Heart right ventricle (tissue), 16 donors: ENCODE results near the gene ZNF205. TPM values are rescaled to one million over a fixed set of nuclear protein-coding genes. Genes with fewer than 3 reads are reported as not detected.
"Not testable (repeated sequence)": the region's sequence is repeated elsewhere in the genome, so short reads cannot be mapped to it uniquely, and the experiment has no call there.

Experiments used
- ATAC-seq, 8 donors: fragments of 200-7000 bp; cut with Tn5 transposase; one replicate each; pipeline ENCODE4 v1.9.1; 2020; ENCODE audit warnings: mild to moderate bottlenecking in 8 of 8, moderate library complexity in 8 of 8, moderate number of reproducible peaks in 1 of 8
- DNase-seq, 2 donors: peaks; one replicate each; pipeline ENCODE4 v3.0.0-alpha.2; 2020
- H3K27ac ChIP-seq, 10 donors: fragments of 200-600 bp; sonication (generic) in 2 of 10; one replicate each; pipeline versions ENCODE4 v1.5.0 to v1.8.0; 2020 to 2022; ENCODE audit warnings: mild to moderate bottlenecking in 3 of 10
- H3K27me3 ChIP-seq, 7 donors: fragments of 200-600 bp; one replicate each; pipeline ENCODE4 v1.8.0; 2021 to 2022; ENCODE audit warnings: mild to moderate bottlenecking in 2 of 7
- H3K36me3 ChIP-seq, 9 donors: fragments of 200-600 bp; sonication (generic) in 1 of 9; one replicate each; pipeline versions ENCODE4 v1.5.0 to v1.8.0; 2020 to 2022; ENCODE audit warnings: mild to moderate bottlenecking in 2 of 9
- H3K4me1 ChIP-seq, 9 donors: fragments of 200-600 bp; sonication (generic) in 1 of 9; one replicate each; pipeline versions ENCODE4 v1.5.0 to v1.8.0; 2020 to 2022; ENCODE audit warnings: mild to moderate bottlenecking in 4 of 9
- H3K4me3 ChIP-seq, 10 donors: fragments of 200-600 bp; sonication (generic) in 2 of 10; one replicate each; pipeline versions ENCODE4 v1.5.0 to v1.8.0; 2020 to 2022; ENCODE audit warnings: mild to moderate bottlenecking in 7 of 10, moderate library complexity in 2 of 10
- H3K9me3 ChIP-seq, 11 donors: fragments of 200-600 bp in 10 of 11; sonication (generic) in 2 of 11; one replicate each; pipeline versions ENCODE4 v1.5.0 to v1.8.0; 2013 to 2022; ENCODE audit warnings: mild to moderate bottlenecking in 2 of 11, control low read depth in 1 of 11, moderate library complexity in 1 of 11
- WGBS, 2 donors: extraction: QIAGEN DNeasy Blood & Tissue Kit; methylation state at CpG; one replicate each; pipeline ENCODE4 v1.1.7; 2013; ENCODE audit warnings: inconsistent platforms in 1 of 2; 5-methylcytosine and 5-hydroxymethylcytosine counted together
- intact Hi-C, 10 donors: fragments of 100-400 bp; cut with DNase I; formaldehyde crosslinking; loops; one replicate each; pipeline versions ENCODE4 v1.11.1 to v1.14.2; 2022
- polyA plus RNA-seq, 2 donors: library from polyadenylated mRNA; stranded (reverse); fragments of 200-250 nt; gene quantifications; one replicate each; pipeline ENCODE4 v1.2.3, GENCODE V29; 2013
- total RNA-seq, 10 donors: library from RNA; stranded (reverse); fragmentation: NEBNext Ultra II Directional in 3 of 10; extraction: Animal tissue kit (Norgen Biotek cat#: 25700) in 3 of 10; gene quantifications; one replicate each; pipeline versions ENCODE4 v1.2.1 to v1.2.4, GENCODE V29; 2021 to 2023
- TF ChIP-seq, protein P1 (sequence below), 9 donors: fragments of 200-600 bp; sonication (generic) in 2 of 9; IDR thresholded peaks; one replicate each; pipeline versions ENCODE4 v1.5.0 to v1.8.0; 2021 to 2022; ENCODE audit warnings: antibody characterized with exemption in 9 of 9, mild to moderate bottlenecking in 5 of 9, moderate library complexity in 1 of 9
- donor health status: Arrhythmogenic right ventricular cardiomyopathy.
- donor health status: ischemic (EF 13 %, LVEDD 7.1; RV severe dilation, severe dysfunction).
- donor health status: healthy with polysubstance abuse.
- donor health status: DM: no; HTN: yes; CAD: no.
- donor health status: DM: no; HTN: no; CAD: no.
- donor health status: ischemic (EF 25% LVEDD 6.9; RV normal size, moderate dysfunction).
- donor health status: ischemic (EF 25% LVEDD 5.7; RV mildly dilated, moderate dysfunction).
- donor health status: healthy.
- donor health status: DM: yes; HTN: yes; CAD: no.
- donor health status: Ischemic cardiomyopathy.
- donor health status: ischemic (EF 35%, LVEDD 5.7; RV mildly dilated, moderate dysfunction).
- donor health status: nonischemic (EF 11% LVEDD 7.7; RV severe dilation, severe dysfunction).
- donor health status: DM: yes; HTN: yes; CAD: no.
- donor health status: PGD.
- donor health status: ischemic (EF 29% LVEDD 5.4; RV normal size, mild dysfunction).
- donor health status: nonischemic (EF 23%, LVEDD 6.1; RV moderate dilation, normal function).

ZNF205 gene
- total and polyA plus RNA-seq, 12 donors, result 5.8 to 26.9 (median 8.0) TPM

GRCh38 chr16:3070608-3071111 is 41.7 kb upstream of the ZNF205 start:
- Histone ChIP-seq H3K27ac (peak overlapping the region in 1 of 10 donors; percentile 26), H3K36me3 (peaks cover 0 to 26% (median 0%) of the 10 kb centered on the region in 9 donors), H3K4me3 (no peak overlapping the region), H3K27me3 (no peaks in the 10 kb centered on the region), H3K9me3 (no peaks in the 10 kb centered on the region), H3K4me1 (peaks cover 0 to 32% (median 9%) of the 10 kb centered on the region in 9 donors)
- intact Hi-C loops, result no loop called here
- WGBS, 2 donors, result 87 to 90% methylated on average over 9 of the region's 9 CpGs
- no peak for ATAC-seq
- DNase-seq, result no peak
- TF ChIP-seq, protein P1, sequence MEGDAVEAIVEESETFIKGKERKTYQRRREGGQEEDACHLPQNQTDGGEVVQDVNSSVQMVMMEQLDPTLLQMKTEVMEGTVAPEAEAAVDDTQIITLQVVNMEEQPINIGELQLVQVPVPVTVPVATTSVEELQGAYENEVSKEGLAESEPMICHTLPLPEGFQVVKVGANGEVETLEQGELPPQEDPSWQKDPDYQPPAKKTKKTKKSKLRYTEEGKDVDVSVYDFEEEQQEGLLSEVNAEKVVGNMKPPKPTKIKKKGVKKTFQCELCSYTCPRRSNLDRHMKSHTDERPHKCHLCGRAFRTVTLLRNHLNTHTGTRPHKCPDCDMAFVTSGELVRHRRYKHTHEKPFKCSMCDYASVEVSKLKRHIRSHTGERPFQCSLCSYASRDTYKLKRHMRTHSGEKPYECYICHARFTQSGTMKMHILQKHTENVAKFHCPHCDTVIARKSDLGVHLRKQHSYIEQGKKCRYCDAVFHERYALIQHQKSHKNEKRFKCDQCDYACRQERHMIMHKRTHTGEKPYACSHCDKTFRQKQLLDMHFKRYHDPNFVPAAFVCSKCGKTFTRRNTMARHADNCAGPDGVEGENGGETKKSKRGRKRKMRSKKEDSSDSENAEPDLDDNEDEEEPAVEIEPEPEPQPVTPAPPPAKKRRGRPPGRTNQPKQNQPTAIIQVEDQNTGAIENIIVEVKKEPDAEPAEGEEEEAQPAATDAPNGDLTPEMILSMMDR (IDR thresholded peaks at IDR 0.05), result no peak

DNA sequence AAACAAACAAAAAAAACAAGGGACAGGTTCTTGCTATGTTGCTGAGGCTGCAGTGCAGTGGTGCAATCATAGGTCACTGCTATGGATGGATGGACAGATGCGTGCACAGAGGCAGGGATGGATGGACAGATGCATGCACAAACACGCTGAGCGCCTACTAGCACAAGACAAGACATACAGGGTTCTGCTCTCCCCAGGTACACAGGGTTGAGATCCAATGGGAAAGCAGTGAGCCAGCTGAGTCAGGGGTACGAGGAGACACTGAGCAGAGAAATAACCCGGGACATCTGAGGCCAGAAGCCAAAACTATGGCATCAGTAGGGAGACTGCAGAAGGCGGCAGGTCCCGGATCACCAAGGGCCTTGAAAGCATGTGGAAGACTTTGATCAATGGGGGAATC is 40.7 kb upstream of the ZNF205 start:
- WGBS, 2 donors, result 86 to 90% methylated on average over 7 of the region's 7 CpGs
- intact Hi-C loops, result no loop called here
- Histone ChIP-seq H3K4me1 (peaks cover 0 to 33% (median 9%) of the 10 kb centered on the region in 9 donors), H3K9me3 (no peaks in the 10 kb centered on the region), H3K27me3 (no peaks in the 10 kb centered on the region), H3K27ac (peak overlapping the region in 1 of 10 donors; percentile 20), H3K4me3 (no peak overlapping the region), H3K36me3 (peaks cover 0 to 26% (median 0%) of the 10 kb centered on the region in 9 donors)
- TF ChIP-seq, protein P1 (IDR thresholded peaks at IDR 0.05), result no peak
- no peak for DNase-seq
- ATAC-seq, result no peak

GRCh38 chr16:3072148-3072547 is 40.2 kb upstream of the ZNF205 start:
- intact Hi-C loops, H3K9me3 ChIP-seq, H3K4me3 ChIP-seq, H3K27ac ChIP-seq, DNase-seq, H3K27me3 ChIP-seq: not testable (repeated sequence)
- 71 to 73% methylated on average over 3 of the region's 4 CpGs for WGBS, 2 donors
- Histone ChIP-seq H3K4me1 (peaks cover 0 to 33% (median 9%) of the 10 kb centered on the region in 9 donors), H3K36me3 (peaks cover 0 to 30% (median 0%) of the 10 kb centered on the region in 9 donors)
- peak in 1 of 8 donors; percentile 15 for ATAC-seq

GRCh38 chr16:3072576-3073263 is 39.7 kb upstream of the ZNF205 start:
- TF ChIP-seq, protein P1 (IDR thresholded peaks at IDR 0.05), result peak in 2 of 9 donors; percentile 14 to 30
- H3K27me3 ChIP-seq, H3K9me3 ChIP-seq, intact Hi-C loops, H3K4me3 ChIP-seq, DNase-seq: not testable (repeated sequence)
- peaks cover 0 to 28% (median 5%) of the 10 kb centered on the region in 9 donors for H3K4me1 ChIP-seq
- H3K27ac ChIP-seq, result peak overlapping the region in 1 of 10 donors; percentile 87
- peak in 3 of 8 donors; percentile 2 to 38 (median 35) for ATAC-seq
- peaks cover 0 to 30% (median 4%) of the 10 kb centered on the region in 9 donors for H3K36me3 ChIP-seq
- 55 to 66% methylated on average over 14 to 15 of the region's 18 CpGs for WGBS, 2 donors

GRCh38 chr16:3073448-3073847 is 38.9 kb upstream of the ZNF205 start:
- DNase-seq, result no peak
- TF ChIP-seq, protein P1 (IDR thresholded peaks at IDR 0.05), result no peak
- Histone ChIP-seq H3K4me1 (peaks cover 0 to 21% (median 2%) of the 10 kb centered on the region in 9 donors), H3K36me3 (peaks cover 0 to 30% (median 4%) of the 10 kb centered on the region in 9 donors), H3K9me3 (no peaks in the 10 kb centered on the region), H3K27ac (peak overlapping the region in 1 of 10 donors; percentile 87), H3K27me3 (no peaks in the 10 kb centered on the region), H3K4me3 (no peak overlapping the region)
- WGBS, 2 donors, result 91 to 93% methylated on average over 7 of the region's 7 CpGs
- intact Hi-C loops, result no loop called here
- ATAC-seq, result no peak
